Smooth muscle cell (in vitro differentiated cells): ENCODE measurements around the gene PRMT5. TPM values are rescaled to one million over a fixed set of nuclear protein-coding genes. Genes with fewer than 3 reads are reported as not detected.

Experiments used
- DNase-seq: peaks from one replicate; lab custom pipeline; 2025; ENCODE audit not compliant: unreplicated experiment; lab: John Stamatoyannopoulos, UW
- H2AFZ ChIP-seq: fragments of 200-600 bp; sonication (generic); 2 replicates; pipeline ENCODE4 v1.6.0; 2016; ENCODE audit warnings: antibody characterized with exemption, low read depth, mild to moderate bottlenecking
- H3F3A ChIP-seq: fragments of 200-600 bp; sonication (generic); 2 replicates; pipeline ENCODE4 v1.6.0; 2017; ENCODE audit warnings: antibody characterized with exemption, low read depth
- H3K27ac ChIP-seq: fragments of 200-600 bp; sonication (generic); 2 replicates; pipeline ENCODE4 v1.5.1; 2016; ENCODE audit warnings: low read depth, mild to moderate bottlenecking
- H3K27me3 ChIP-seq: fragments of 200-600 bp; sonication (generic); 2 replicates; pipeline ENCODE4 v1.6.1; 2016; ENCODE audit warnings: low read depth, mild to moderate bottlenecking
- H3K36me3 ChIP-seq: fragments of 200-600 bp; sonication (generic); 2 replicates; pipeline ENCODE4 v1.5.1; 2016; ENCODE audit warnings: low read depth
- H3K4me1 ChIP-seq: fragments of 200-600 bp; sonication (generic); 2 replicates; pipeline ENCODE4 v1.5.1; 2016; ENCODE audit warnings: low read depth
- H3K4me2 ChIP-seq: fragments of 200-600 bp; sonication (generic); 2 replicates; pipeline ENCODE4 v1.6.0; 2016; ENCODE audit warnings: mild to moderate bottlenecking
- H3K4me3 ChIP-seq: fragments of 200-600 bp; sonication (generic); 2 replicates; pipeline ENCODE4 v1.5.1; 2016; ENCODE audit warnings: mild to moderate bottlenecking
- H3K79me2 ChIP-seq: fragments of 200-600 bp; sonication (generic); 2 replicates; pipeline ENCODE4 v1.6.0; 2016; ENCODE audit warnings: low read depth, mild to moderate bottlenecking
- H3K9ac ChIP-seq: fragments of 200-600 bp; sonication (generic); 2 replicates; pipeline ENCODE4 v1.6.0; 2016; ENCODE audit warnings: low read depth
- H3K9me3 ChIP-seq: fragments of 200-600 bp; sonication (generic); replicated peaks from 2 replicates; pipeline ENCODE4 v1.5.1; 2016; ENCODE audit warnings: low read depth
- H4K20me1 ChIP-seq: fragments of 200-600 bp; sonication (generic); 2 replicates; pipeline ENCODE4 v1.6.0; 2016; ENCODE audit warnings: low read depth
- CTCF ChIP-seq: fragments of 200-600 bp; sonication (generic); IDR thresholded peaks from 2 replicates; pipeline ENCODE4 v1.5.1; 2017; ENCODE audit warnings: borderline replicate concordance, mild to moderate bottlenecking, antibody characterized with exemption; ENCODE audit not compliant: insufficient read depth, poor library complexity, severe bottlenecking
- WGBS: methylation state at CpG from one replicate; pipeline ENCODE4 v1.1.7; 2016; ENCODE audit warnings: low lambda C conversion rate; 5-methylcytosine and 5-hydroxymethylcytosine counted together
- polyA plus RNA-seq: library from polyadenylated mRNA; unstranded; fragments of >200 nt; fragmentation: Nextera tagmentation; extraction: Ambion mirVana; gene quantifications from 2 replicates; pipeline ENCODE4 v1.2.1, GENCODE V29; 2016
- total RNA-seq: library from RNA; depleted of rRNA; stranded (reverse); fragments of >200 nt; gene quantifications from 2 replicates; pipeline ENCODE4 v1.2.3, GENCODE V29; 2014

Gene PRMT5
- total and polyA plus RNA-seq, 2 experiments from 2014 or later = 50.3 to 80.0 TPM

- H3K27me3 ChIP-seq = no peaks in the 10 kb centered on the region
- no peaks in the 10 kb centered on the region for H3K36me3 ChIP-seq
- H3F3A ChIP-seq = peaks cover 10% of the 10 kb centered on the region
- WGBS = 37% methylated on average over 9 of the region's 15 CpGs
- peaks cover 21% of the 10 kb centered on the region for H3K4me1 ChIP-seq
- H3K79me2 ChIP-seq = no peaks in the 10 kb centered on the region
- H3K4me2 ChIP-seq = peak within 1 kb of the TSS; percentile 76
- no peaks in the 10 kb centered on the region for H4K20me1 ChIP-seq
- H3K9me3 ChIP-seq = no peaks in the 10 kb centered on the region
- no peak for DNase-seq
- peak within 1 kb of the TSS; percentile 24 for H3K4me3 ChIP-seq
- TF ChIP-seq CTCF = no peak
- H2AFZ ChIP-seq = no peak within 1 kb of the TSS
- peak within 1 kb of the TSS; percentile 10 for H3K27ac ChIP-seq
- peak within 1 kb of the TSS; percentile 53 for H3K9ac ChIP-seq
Measured at GRCh38 chr14:22883173-22883976, 45.8 kb downstream of the PRMT5 start, which contains the start of gene REM2. Gene REM2 (plus strand): TSS chr14:22883222. CDS start chr14:22883288, 66 bp downstream.

GRCh38 chr14:22882529-22883172, 46.5 kb downstream of the PRMT5 start:
- peak overlapping the region; percentile 53 for H3K9ac ChIP-seq
- H3K4me2 ChIP-seq = peak overlapping the region; percentile 76
- no peaks in the 10 kb centered on the region for H3K9me3 ChIP-seq
- H3K79me2 ChIP-seq = no peaks in the 10 kb centered on the region
- no peak overlapping the region for H2AFZ ChIP-seq
- no peaks in the 10 kb centered on the region for H3K36me3 ChIP-seq
- no peak for TF ChIP-seq CTCF
- peak overlapping the region; percentile 24 for H3K4me3 ChIP-seq
- peak overlapping the region; percentile 10 for H3K27ac ChIP-seq
- H3K27me3 ChIP-seq = no peaks in the 10 kb centered on the region
- DNase-seq = no peak
- peaks cover 10% of the 10 kb centered on the region for H3F3A ChIP-seq
- H4K20me1 ChIP-seq = no peaks in the 10 kb centered on the region
- 37% methylated on average over 6 of the region's 6 CpGs for WGBS
- peaks cover 18% of the 10 kb centered on the region for H3K4me1 ChIP-seq

GRCh38 chr14:22882064-22882463, 47.1 kb downstream of the PRMT5 start:
- Histone ChIP-seq H3K36me3 (no peaks in the 10 kb centered on the region), H2AFZ (no peak overlapping the region), H3K27ac (no peak overlapping the region), H3K27me3 (no peaks in the 10 kb centered on the region), H3K79me2 (no peaks in the 10 kb centered on the region), H3K4me1 (peaks cover 15% of the 10 kb centered on the region), H3K9ac (no peak overlapping the region), H4K20me1 (no peaks in the 10 kb centered on the region), H3K4me2 (no peak overlapping the region), H3K4me3 (no peak overlapping the region), H3K9me3 (no peaks in the 10 kb centered on the region), H3F3A (peaks cover 10% of the 10 kb centered on the region)
- no peak for TF ChIP-seq CTCF
- DNase-seq = no peak
- 77% methylated on average over 7 of the region's 7 CpGs for WGBS
